Right lobe of liver (tissue), 4 donors: ENCODE data around the gene CDH16.

Experiments used
- POLR2A ChIP-seq: fragments of 450-650 bp; IDR thresholded peaks from one replicate; pipeline ENCODE4 v1.6.1; 2017; ENCODE audit warnings: antibody characterized with exemption, mild to moderate bottlenecking
- TF ChIP-seq, protein P1 (sequence below), 4 donors: fragments of 200-600 bp in 3 of 4; fragments of 450-650 bp in 1 of 4; IDR thresholded peaks; one replicate each; pipeline versions ENCODE4 v1.5.1 to v1.8.0; 2016 to 2022; ENCODE audit warnings: antibody characterized with exemption in 4 of 4, mild to moderate bottlenecking in 2 of 4
- donor health status: DM: no; HTN: no; CAD: no.
- donor health status: DM: no; HTN: no; CAD: no.
- donor health status: DM: no; HTN: yes; CAD: no.

DNA sequence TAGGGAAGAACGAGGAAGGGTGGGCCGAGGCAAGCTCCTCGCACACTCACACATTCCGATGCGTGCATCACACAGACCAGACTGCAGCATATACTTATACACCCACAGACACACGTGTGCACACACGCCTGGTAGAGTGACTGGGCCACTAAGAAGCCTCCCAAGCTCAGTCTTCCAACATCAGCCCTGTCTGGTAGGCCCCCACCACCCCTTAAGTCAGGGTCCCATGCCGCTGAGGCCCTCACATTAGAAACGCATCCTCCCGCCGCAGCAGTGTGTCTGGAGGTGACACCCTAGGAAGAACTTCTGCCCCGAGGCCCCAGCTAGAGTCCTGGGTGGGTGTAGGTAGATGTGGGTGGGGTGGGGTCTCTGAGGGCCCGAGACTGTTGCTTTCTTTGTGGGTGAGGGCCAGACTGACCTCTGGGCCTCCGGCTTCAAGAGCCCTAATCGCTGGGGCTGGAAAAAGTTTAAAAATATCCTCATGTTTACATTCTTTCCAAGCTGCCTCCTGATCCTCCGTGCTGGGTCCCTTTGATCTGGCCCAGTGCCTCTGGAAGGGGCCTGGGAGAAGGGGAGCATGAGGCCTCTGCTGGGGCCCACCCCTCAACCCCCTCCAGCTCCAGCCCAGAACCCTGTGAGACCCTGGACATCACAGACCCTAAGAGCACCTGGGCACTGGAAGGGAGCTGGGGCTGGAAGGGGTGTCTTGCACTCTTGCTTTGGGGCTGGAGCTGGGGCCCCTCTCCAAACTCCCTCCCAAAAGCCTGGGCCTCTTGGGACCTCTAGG is 13.6 kb downstream of the CDH16 start:
- TF ChIP-seq, protein P1, sequence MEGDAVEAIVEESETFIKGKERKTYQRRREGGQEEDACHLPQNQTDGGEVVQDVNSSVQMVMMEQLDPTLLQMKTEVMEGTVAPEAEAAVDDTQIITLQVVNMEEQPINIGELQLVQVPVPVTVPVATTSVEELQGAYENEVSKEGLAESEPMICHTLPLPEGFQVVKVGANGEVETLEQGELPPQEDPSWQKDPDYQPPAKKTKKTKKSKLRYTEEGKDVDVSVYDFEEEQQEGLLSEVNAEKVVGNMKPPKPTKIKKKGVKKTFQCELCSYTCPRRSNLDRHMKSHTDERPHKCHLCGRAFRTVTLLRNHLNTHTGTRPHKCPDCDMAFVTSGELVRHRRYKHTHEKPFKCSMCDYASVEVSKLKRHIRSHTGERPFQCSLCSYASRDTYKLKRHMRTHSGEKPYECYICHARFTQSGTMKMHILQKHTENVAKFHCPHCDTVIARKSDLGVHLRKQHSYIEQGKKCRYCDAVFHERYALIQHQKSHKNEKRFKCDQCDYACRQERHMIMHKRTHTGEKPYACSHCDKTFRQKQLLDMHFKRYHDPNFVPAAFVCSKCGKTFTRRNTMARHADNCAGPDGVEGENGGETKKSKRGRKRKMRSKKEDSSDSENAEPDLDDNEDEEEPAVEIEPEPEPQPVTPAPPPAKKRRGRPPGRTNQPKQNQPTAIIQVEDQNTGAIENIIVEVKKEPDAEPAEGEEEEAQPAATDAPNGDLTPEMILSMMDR (IDR thresholded peaks at IDR 0.05) = no peak
- TF ChIP-seq POLR2A = no peak
